Gastroesophageal sphincter (tissue), 4 donors: ENCODE measurements around the gene BBOX1. TPM values are rescaled to one million over a fixed set of nuclear protein-coding genes. Genes with fewer than 3 reads are reported as not detected.

Source experiments
- ATAC-seq: fragments of 150-250 bp; one replicate; pipeline ENCODE4 v1.9.1; 2016; ENCODE audit warnings: mild to moderate bottlenecking, moderate library complexity
- H3K27ac ChIP-seq, 4 donors: fragments of 200-600 bp; sonication (generic) in 3 of 4; 1 replicate in 3 of 4; 2 replicates in 1 of 4; pipeline ENCODE4 v1.5.1; 2016 to 2019
- H3K27me3 ChIP-seq: fragments of 200-600 bp; sonication (generic); one replicate; pipeline ENCODE4 v1.5.1; 2019
- H3K36me3 ChIP-seq, 2 donors: fragments of 200-600 bp; sonication (generic); one replicate each; pipeline ENCODE4 v1.5.1; 2019; ENCODE audit warnings: control low read depth in 1 of 2
- H3K4me1 ChIP-seq, 3 donors: fragments of 200-600 bp; sonication (generic); 1 replicate in 2 of 3; 2 replicates in 1 of 3; pipeline ENCODE4 v1.5.1; 2016 to 2019; ENCODE audit warnings: control low read depth in 2 of 3
- H3K4me3 ChIP-seq, 2 donors: fragments of 200-600 bp; sonication (generic); one replicate each; pipeline ENCODE4 v1.5.1; 2019; ENCODE audit warnings: mild to moderate bottlenecking in 1 of 2, moderate library complexity in 1 of 2
- H3K9me3 ChIP-seq, 3 donors: fragments of 200-600 bp; sonication (generic); one replicate each; pipeline ENCODE4 v1.5.1; 2017 to 2019; ENCODE audit warnings: control low read depth in 2 of 3
- EP300 ChIP-seq: sonication (generic); formaldehyde crosslinking; IDR thresholded peaks from one replicate; pipeline ENCODE4 v1.6.1; 2017; ENCODE audit warnings: antibody characterized with exemption, mild to moderate bottlenecking
- POLR2A ChIP-seq, 2 donors: fragments of 450-650 bp; IDR thresholded peaks; one replicate each; pipeline ENCODE4 v1.6.1; 2017; ENCODE audit warnings: antibody characterized with exemption in 2 of 2, mild to moderate bottlenecking in 2 of 2, moderate library complexity in 1 of 2
- POLR2AphosphoS5 ChIP-seq: sonication (generic); formaldehyde crosslinking; IDR thresholded peaks from one replicate; pipeline ENCODE4 v1.6.1; 2017; ENCODE audit warnings: antibody characterized with exemption
- WGBS, 2 donors: methylation state at CpG; one replicate each; pipeline ENCODE4 v1.1.5; 2018; ENCODE audit warnings: low coverage in 1 of 2; 5-methylcytosine and 5-hydroxymethylcytosine counted together
- total RNA-seq, 4 donors: library from RNA; depleted of rRNA; stranded (reverse); fragments of >200 nt; gene quantifications; one replicate each; pipeline ENCODE4 v1.1.0, GENCODE V29; 2016
- TF ChIP-seq, protein P1 (sequence below), 4 experiments: fragments of 200-600 bp in 2 of 4; fragments of 450-650 bp in 2 of 4; sonication (generic) in 1 of 4; IDR thresholded peaks; one replicate each; pipeline ENCODE4 v1.5.1; 2017 to 2019; ENCODE audit warnings: antibody characterized with exemption in 4 of 4, mild to moderate bottlenecking in 2 of 4, moderate library complexity in 2 of 4

BBOX1 gene
- total RNA-seq, 4 donors from 2014 or later: 0.67 to 4.4 TPM; not detected in 2

DNA sequence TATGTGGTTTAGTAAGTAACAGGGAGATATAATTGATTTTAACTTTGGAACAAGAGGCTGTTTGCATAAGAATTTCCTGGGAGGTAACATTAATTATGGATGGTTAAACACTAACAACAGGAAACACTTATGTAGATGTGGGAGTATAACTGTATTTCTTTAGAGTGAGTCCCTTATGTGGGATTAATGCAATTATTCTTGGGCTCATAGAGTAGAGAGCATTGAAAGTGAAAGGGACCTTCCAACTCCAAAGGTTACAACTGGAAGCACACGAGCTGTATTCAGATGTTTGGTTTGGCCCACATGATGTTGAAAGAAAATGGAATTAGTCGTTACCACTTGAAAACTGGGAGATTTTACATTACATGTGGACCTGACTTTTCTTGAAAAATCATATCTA, 53.5 kb downstream of the BBOX1 start:
- Histone ChIP-seq H3K4me3 (no peak overlapping the region), H3K27ac (no peak overlapping the region), H3K36me3 (no peaks in the 10 kb centered on the region), H3K27me3 (no peaks in the 10 kb centered on the region), H3K4me1 (peaks cover 0 to under 1% (median 0%) of the 10 kb centered on the region in 3 donors), H3K9me3 (peaks cover 0 to 6% (median 0%) of the 10 kb centered on the region in 3 donors)
- WGBS, 2 donors: 70 to 79% methylated on average over 2 of the region's 2 CpGs
- TF ChIP-seq EP300 (no peak), POLR2AphosphoS5 (no peak), POLR2A (IDR thresholded peaks at IDR 0.05) (no peak)
- TF ChIP-seq, protein P1, sequence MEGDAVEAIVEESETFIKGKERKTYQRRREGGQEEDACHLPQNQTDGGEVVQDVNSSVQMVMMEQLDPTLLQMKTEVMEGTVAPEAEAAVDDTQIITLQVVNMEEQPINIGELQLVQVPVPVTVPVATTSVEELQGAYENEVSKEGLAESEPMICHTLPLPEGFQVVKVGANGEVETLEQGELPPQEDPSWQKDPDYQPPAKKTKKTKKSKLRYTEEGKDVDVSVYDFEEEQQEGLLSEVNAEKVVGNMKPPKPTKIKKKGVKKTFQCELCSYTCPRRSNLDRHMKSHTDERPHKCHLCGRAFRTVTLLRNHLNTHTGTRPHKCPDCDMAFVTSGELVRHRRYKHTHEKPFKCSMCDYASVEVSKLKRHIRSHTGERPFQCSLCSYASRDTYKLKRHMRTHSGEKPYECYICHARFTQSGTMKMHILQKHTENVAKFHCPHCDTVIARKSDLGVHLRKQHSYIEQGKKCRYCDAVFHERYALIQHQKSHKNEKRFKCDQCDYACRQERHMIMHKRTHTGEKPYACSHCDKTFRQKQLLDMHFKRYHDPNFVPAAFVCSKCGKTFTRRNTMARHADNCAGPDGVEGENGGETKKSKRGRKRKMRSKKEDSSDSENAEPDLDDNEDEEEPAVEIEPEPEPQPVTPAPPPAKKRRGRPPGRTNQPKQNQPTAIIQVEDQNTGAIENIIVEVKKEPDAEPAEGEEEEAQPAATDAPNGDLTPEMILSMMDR (IDR thresholded peaks at IDR 0.05): no peak
- no peak for ATAC-seq

DNA sequence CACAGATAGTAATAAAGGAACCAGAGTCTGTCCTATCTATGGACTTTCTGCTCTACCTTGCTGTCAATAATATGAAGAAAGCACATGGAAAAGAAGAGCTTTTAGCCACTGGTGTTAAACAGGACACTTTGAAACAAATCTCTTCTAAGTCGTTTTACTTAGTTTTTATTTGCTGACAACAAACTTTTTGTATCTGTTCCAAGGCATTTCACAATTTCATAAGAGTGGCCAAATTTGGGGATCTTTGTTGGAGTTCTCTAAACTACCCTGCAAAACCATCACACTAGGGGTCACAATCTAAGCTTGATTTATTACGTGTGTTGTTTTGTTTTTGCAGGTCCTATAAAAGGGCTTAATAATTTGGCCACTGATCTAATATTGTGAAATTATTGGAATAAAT, 54.4 kb downstream of the BBOX1 start:
- no peak overlapping the region for H3K4me3 ChIP-seq
- no peak for TF ChIP-seq EP300
- no peak for TF ChIP-seq POLR2A (IDR thresholded peaks at IDR 0.05)
- peak; percentile 27 for TF ChIP-seq POLR2AphosphoS5
- TF ChIP-seq, protein P1 (IDR thresholded peaks at IDR 0.05): no peak
- no peaks in the 10 kb centered on the region for H3K4me1 ChIP-seq
- no peaks in the 10 kb centered on the region for H3K36me3 ChIP-seq
- ATAC-seq: peak; percentile 82
- H3K27me3 ChIP-seq: no peaks in the 10 kb centered on the region
- H3K9me3 ChIP-seq: peaks cover 0 to 6% (median 0%) of the 10 kb centered on the region in 3 donors
- H3K27ac ChIP-seq: no peak overlapping the region
- WGBS, 2 donors: 33 to 76% methylated on average over 2 of the region's 2 CpGs

DNA sequence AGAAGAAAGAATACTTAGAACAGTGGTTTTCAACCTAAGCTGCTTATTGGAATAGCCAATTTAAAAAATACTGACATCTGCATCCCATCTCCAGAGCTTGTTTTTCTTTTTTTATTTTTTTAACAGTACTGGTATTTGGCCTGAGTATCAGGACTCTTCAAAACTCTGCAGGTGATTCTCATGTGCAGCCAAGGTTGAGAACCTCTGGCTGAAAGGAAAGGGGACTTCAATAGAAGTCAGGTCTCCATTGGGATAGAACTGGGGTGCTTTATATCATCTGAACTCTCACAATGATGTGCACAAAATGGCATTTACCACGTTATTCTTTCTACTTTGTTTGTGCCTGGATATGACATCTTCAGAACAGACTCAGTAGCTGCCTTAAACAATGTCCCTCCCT, 55.3 kb downstream of the BBOX1 start:
- 27% methylated on average over 1 of the region's 1 CpG; no CpG with 5 or more reads in 1 of the 2 donors for WGBS, 2 donors
- no peak for TF ChIP-seq POLR2A (IDR thresholded peaks at IDR 0.05)
- ATAC-seq: no peak
- Histone ChIP-seq H3K27ac (no peak overlapping the region), H3K4me3 (no peak overlapping the region), H3K36me3 (no peaks in the 10 kb centered on the region), H3K9me3 (no peaks in the 10 kb centered on the region), H3K4me1 (no peaks in the 10 kb centered on the region), H3K27me3 (no peaks in the 10 kb centered on the region)

DNA sequence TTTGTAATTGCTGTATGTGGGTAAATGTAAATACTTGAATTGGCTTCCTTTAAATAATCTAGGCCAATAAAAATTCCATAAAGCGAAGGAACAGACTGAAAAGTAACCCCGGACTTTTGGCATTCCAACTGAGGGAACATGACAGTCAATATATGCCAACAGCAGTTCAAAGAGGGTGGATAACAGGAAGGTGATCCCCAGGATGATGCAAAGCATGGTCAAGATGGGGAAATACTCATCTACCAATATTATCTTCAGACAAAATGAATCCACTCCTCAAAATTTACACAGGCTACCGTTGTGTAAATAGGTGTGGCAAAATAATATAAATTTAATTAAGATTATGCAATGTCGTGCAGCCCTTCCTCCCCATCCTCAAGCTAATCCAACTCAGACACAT, 56.9 kb downstream of the BBOX1 start:
- Histone ChIP-seq H3K4me3 (no peak overlapping the region), H3K9me3 (no peaks in the 10 kb centered on the region), H3K4me1 (no peaks in the 10 kb centered on the region), H3K27ac (no peak overlapping the region), H3K36me3 (no peaks in the 10 kb centered on the region), H3K27me3 (no peaks in the 10 kb centered on the region)
- WGBS, 2 donors: 93 to 95% methylated on average over 4 of the region's 4 CpGs
- ATAC-seq: no peak
- no peak for TF ChIP-seq POLR2A (IDR thresholded peaks at IDR 0.05)
- TF ChIP-seq POLR2AphosphoS5: no peak
- TF ChIP-seq EP300: no peak
- TF ChIP-seq, protein P1 (IDR thresholded peaks at IDR 0.05): no peak

DNA sequence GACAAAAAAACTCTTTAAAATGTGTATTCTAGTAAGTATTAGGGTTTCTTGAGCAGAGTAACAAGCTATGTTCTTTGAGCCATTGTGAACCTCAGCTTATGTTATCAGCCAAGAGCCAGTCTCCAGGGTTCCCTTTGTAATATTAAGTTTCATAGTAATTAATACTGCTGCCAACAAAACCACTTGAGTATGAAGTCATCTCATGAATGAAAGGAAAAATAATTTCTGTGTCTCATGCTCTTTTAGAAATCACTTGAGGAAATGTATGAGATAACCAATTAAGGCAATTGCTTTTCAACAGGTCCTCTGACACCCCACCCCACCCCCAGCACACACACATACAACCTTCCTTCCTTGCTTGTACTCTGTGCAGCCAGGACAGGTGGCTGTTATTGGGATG, 59.9 kb downstream of the BBOX1 start:
- Histone ChIP-seq H3K4me3 (no peak overlapping the region), H3K27me3 (no peaks in the 10 kb centered on the region), H3K9me3 (no peaks in the 10 kb centered on the region), H3K27ac (no peak overlapping the region), H3K4me1 (no peaks in the 10 kb centered on the region), H3K36me3 (no peaks in the 10 kb centered on the region)
- TF ChIP-seq EP300 (no peak), POLR2AphosphoS5 (no peak), POLR2A (IDR thresholded peaks at IDR 0.05) (no peak)
- TF ChIP-seq, protein P1 (IDR thresholded peaks at IDR 0.05): no peak
- ATAC-seq: no peak
